ENCODE data around the gene MCF2L.

GRCh38 chr13:113029061-113029445 lies 60.0 kb downstream of the MCF2L start:
- TF ChIP-seq CTCF (conservative IDR thresholded peaks at IDR 0.05; ENCODE audit: low read length) (no peak), EZH2phosphoT487 (IDR thresholded peaks at IDR 0.05; ENCODE audit: borderline replicate concordance, low read depth, low read length) (no peak)

All from OCI-LY7 (cell line).